Ovary (tissue), 3 donors: ENCODE data around the gene PAPLN.

Experiments
- EP300 ChIP-seq: sonication (generic); formaldehyde crosslinking; IDR thresholded peaks from one replicate; pipeline ENCODE4 v1.6.1; 2017; ENCODE audit warnings: antibody characterized with exemption
- POLR2A ChIP-seq: fragments of 450-650 bp; IDR thresholded peaks from one replicate; pipeline ENCODE4 v1.6.1; 2017; ENCODE audit warnings: antibody characterized with exemption, mild to moderate bottlenecking, moderate library complexity
- TF ChIP-seq, protein P1 (sequence below), 3 donors: fragments of 450-650 bp in 2 of 3; fragments of 200-600 bp in 1 of 3; IDR thresholded peaks; one replicate each; pipeline versions ENCODE4 v1.5.1 to v1.8.0; 2016 to 2022; ENCODE audit warnings: antibody characterized with exemption in 3 of 3, mild to moderate bottlenecking in 1 of 3
- donor health status: DM: no; HTN: no; CAD: no.

DNA sequence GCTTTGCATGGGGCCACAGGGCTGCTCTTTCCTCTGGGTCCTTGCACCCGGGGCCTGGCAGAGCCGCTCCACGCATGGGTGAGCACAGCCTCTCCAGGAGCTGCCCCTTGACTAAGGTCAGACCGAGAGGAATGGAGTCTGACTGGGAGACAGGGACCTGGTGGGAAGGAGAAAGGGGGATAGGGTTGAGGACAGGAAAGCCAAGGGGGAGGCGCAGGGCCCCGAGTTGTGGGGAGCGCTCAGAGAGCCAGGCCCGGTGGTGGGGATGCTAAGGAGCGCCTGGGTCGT, 16.0 kb downstream of the PAPLN start:
- TF ChIP-seq POLR2A: no peak
- TF ChIP-seq, protein P1, sequence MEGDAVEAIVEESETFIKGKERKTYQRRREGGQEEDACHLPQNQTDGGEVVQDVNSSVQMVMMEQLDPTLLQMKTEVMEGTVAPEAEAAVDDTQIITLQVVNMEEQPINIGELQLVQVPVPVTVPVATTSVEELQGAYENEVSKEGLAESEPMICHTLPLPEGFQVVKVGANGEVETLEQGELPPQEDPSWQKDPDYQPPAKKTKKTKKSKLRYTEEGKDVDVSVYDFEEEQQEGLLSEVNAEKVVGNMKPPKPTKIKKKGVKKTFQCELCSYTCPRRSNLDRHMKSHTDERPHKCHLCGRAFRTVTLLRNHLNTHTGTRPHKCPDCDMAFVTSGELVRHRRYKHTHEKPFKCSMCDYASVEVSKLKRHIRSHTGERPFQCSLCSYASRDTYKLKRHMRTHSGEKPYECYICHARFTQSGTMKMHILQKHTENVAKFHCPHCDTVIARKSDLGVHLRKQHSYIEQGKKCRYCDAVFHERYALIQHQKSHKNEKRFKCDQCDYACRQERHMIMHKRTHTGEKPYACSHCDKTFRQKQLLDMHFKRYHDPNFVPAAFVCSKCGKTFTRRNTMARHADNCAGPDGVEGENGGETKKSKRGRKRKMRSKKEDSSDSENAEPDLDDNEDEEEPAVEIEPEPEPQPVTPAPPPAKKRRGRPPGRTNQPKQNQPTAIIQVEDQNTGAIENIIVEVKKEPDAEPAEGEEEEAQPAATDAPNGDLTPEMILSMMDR (IDR thresholded peaks at IDR 0.05): no peak
- no peak for TF ChIP-seq EP300
